Measurements from ENCODE around the gene PLA2G4B. TPM values are rescaled to one million over a fixed set of nuclear protein-coding genes. Genes with fewer than 3 reads are reported as not detected.

Gene PLA2G4B
- total RNA-seq, 1 experiment from 2014 or later: 3.7 TPM

- no peak overlapping the region for H3K56ac ChIP-seq (ENCODE audit: insufficient read length, low read depth, low read length)
- no peak overlapping the region for H2BK12ac ChIP-seq (ENCODE audit: insufficient read length, low read depth, low read length)
- H3K4me2 ChIP-seq (ENCODE audit: insufficient read depth, insufficient read length, low read length): no peak overlapping the region
- no peak overlapping the region for H3K18ac ChIP-seq (ENCODE audit: insufficient read length, low read depth, low read length)
- DNase-seq: peak; percentile 58
- no peak overlapping the region for H4K91ac ChIP-seq (ENCODE audit: insufficient read length, low read depth, low read length)
- H4K20me1 ChIP-seq (ENCODE audit: control insufficient read depth, insufficient read depth, insufficient read length): no peaks in the 10 kb centered on the region
- no peaks in the 10 kb centered on the region for H3K79me1 ChIP-seq (ENCODE audit: insufficient read depth, low read depth, low read length, poor library complexity, severe bottlenecking)
- H3K23me2 ChIP-seq (ENCODE audit: insufficient read length, low read depth, low read length, poor library complexity, severe bottlenecking): no peaks in the 10 kb centered on the region
- H4K5ac ChIP-seq (ENCODE audit: insufficient read length, low read depth, low read length): no peak overlapping the region
- no peaks in the 10 kb centered on the region for H3K9me3 ChIP-seq (ENCODE audit: control insufficient read depth, low read depth, low read length)
- no peak overlapping the region for H3T11ph ChIP-seq (ENCODE audit: low read length)
- H2AFZ ChIP-seq (ENCODE audit: low read length): no peak overlapping the region
- no peak overlapping the region for H2BK5ac ChIP-seq (ENCODE audit: insufficient read length, low read length)
- TF ChIP-seq CTCF (conservative IDR thresholded peaks at IDR 0.05): no peak
- H3K4me1 ChIP-seq (ENCODE audit: insufficient read depth, low read length): no peaks in the 10 kb centered on the region
- H2AK5ac ChIP-seq (ENCODE audit: insufficient read length, low read length): no peak overlapping the region
- no peaks in the 10 kb centered on the region for H3K27me3 ChIP-seq (ENCODE audit: insufficient read depth, low read length)
- H3K27ac ChIP-seq (ENCODE audit: insufficient read length, low read depth, low read length): no peak overlapping the region
- Mint-ChIP-seq H3K27me3 (ENCODE audit: low read depth) (no peaks in the 10 kb centered on the region), H3K9me3 (no peaks in the 10 kb centered on the region; a peak in 1 of 5 replicates), H3K4me1 (peaks cover 11 to 17% of the 10 kb centered on the region in 2 experiments), H3K36me3 (ENCODE audit: insufficient read depth in 1 of 3, low read depth in 3 of 3) (peaks cover 0 to 24% (median 4%) of the 10 kb centered on the region in 3 experiments; a peak in 5 of 7 replicates), H3K4me3 (no peak overlapping the region), H3K27ac (peak overlapping the region; percentile 3 to 89 (median 31); a peak in 5 of 7 replicates)
- H3K79me2 ChIP-seq (ENCODE audit: insufficient read depth, low read length): no peaks in the 10 kb centered on the region
- H4K8ac ChIP-seq (replicated peaks; ENCODE audit: insufficient read length, low read depth, low read length): no peak overlapping the region
- H2BK20ac ChIP-seq (ENCODE audit: low read depth, low read length, poor library complexity, severe bottlenecking): no peak overlapping the region
- H2BK15ac ChIP-seq (ENCODE audit: low read depth, low read length): no peak overlapping the region
- H3K9ac ChIP-seq (ENCODE audit: extremely low read depth, insufficient read length, low read length): no peak overlapping the region
- H3K23ac ChIP-seq (ENCODE audit: insufficient read length, low read depth, low read length): no peak overlapping the region
- peak overlapping the region; percentile 66 for H3K14ac ChIP-seq (ENCODE audit: insufficient read depth, low read length)
- no peak overlapping the region for H3K4ac ChIP-seq (ENCODE audit: low read depth, low read length)
- WGBS (ENCODE audit: extremely low coverage, insufficient read length, low lambda C conversion rate): no CpG with 5 or more reads among the region's 24 CpGs
- H2BK120ac ChIP-seq (ENCODE audit: low read depth, low read length, poor library complexity, severe bottlenecking): no peak overlapping the region
Measured at GRCh38 chr15:41894791-41895463, 56.3 kb downstream of the PLA2G4B start.
